Gastrocnemius medialis (tissue), 4 donors: ENCODE measurements around the gene KLF7. TPM values are rescaled to one million over a fixed set of nuclear protein-coding genes. Genes with fewer than 3 reads are reported as not detected.

Source experiments
- ATAC-seq, 2 donors: fragments of 150-250 bp; one replicate each; pipeline ENCODE4 v1.9.1; 2016
- DNase-seq, 2 donors: peaks; one replicate each; pipeline ENCODE4 v3.0.0-alpha.2; 2019
- H3K27ac ChIP-seq, 4 donors: fragments of 200-600 bp; sonication (generic); 1 replicate in 1 of 4; 2 replicates in 3 of 4; pipeline ENCODE4 v1.5.1; 2016 to 2018; ENCODE audit warnings: mild to moderate bottlenecking in 2 of 4, moderate library complexity in 1 of 4
- H3K27me3 ChIP-seq, 3 donors: fragments of 200-600 bp; sonication (generic) in 2 of 3; 1 replicate in 1 of 3; 2 replicates in 2 of 3; pipeline versions ENCODE4 v1.5.1 to v1.6.0; 2016 to 2019; ENCODE audit warnings: mild to moderate bottlenecking in 1 of 3, moderate library complexity in 1 of 3
- H3K36me3 ChIP-seq, 2 donors: fragments of 200-600 bp; sonication (generic) in 1 of 2; one replicate each; pipeline ENCODE4 v1.5.1; 2017 to 2018
- H3K4me1 ChIP-seq, 2 donors: fragments of 200-600 bp; sonication (generic) in 1 of 2; one replicate each; pipeline ENCODE4 v1.5.1; 2016 to 2017; ENCODE audit warnings: mild to moderate bottlenecking in 2 of 2
- H3K4me3 ChIP-seq, 4 donors: fragments of 200-600 bp; sonication (generic) in 3 of 4; 1 replicate in 1 of 4; 2 replicates in 3 of 4; pipeline ENCODE4 v1.5.1; 2016 to 2019; ENCODE audit warnings: mild to moderate bottlenecking in 2 of 4
- H3K9me3 ChIP-seq, 3 donors: fragments of 200-600 bp; sonication (generic) in 2 of 3; 1 replicate in 1 of 3; 2 replicates in 2 of 3; pipeline ENCODE4 v1.5.1; 2016 to 2019
- CTCF ChIP-seq, 5 experiments: fragments of 450-650 bp in 3 of 5; fragments of 200-600 bp in 2 of 5; sonication (generic) in 2 of 5; IDR thresholded peaks in 4 of 5; conservative IDR thresholded peaks in 1 of 5; 1 replicate in 4 of 5; 2 replicates in 1 of 5; pipeline ENCODE4 v1.5.1; 2016 to 2019; ENCODE audit warnings: antibody characterized with exemption in 5 of 5, mild to moderate bottlenecking in 3 of 5, moderate library complexity in 3 of 5
- POLR2A ChIP-seq, 2 donors: fragments of 450-650 bp; IDR thresholded peaks; one replicate each; pipeline ENCODE4 v1.6.1; 2017; ENCODE audit warnings: antibody characterized with exemption in 2 of 2, mild to moderate bottlenecking in 2 of 2, moderate library complexity in 2 of 2
- in situ Hi-C, 4 donors: fragments of 200-750 bp; cut with MboI; loops; one replicate each; pipeline versions ENCODE4 v1.15.0 to v1.8.0; 2017; ENCODE audit warnings: low sequenced_read_pairs in 4 of 4
- intact Hi-C: fragments of 100-400 bp; cut with DNase I; formaldehyde crosslinking; loops from one replicate; pipeline ENCODE4 v1.15.1; 2023; ENCODE audit warnings: low total_unique reads
- total RNA-seq, 4 donors: library from RNA; depleted of rRNA; stranded (reverse); fragments of >200 nt; gene quantifications; one replicate each; pipeline versions ENCODE4 v1.1.0 to v1.2.3, GENCODE V29; 2016

KLF7 gene
- total RNA-seq, 4 donors from 2014 or later = 6.8 to 12.0 (median 7.6) TPM

- DNase-seq (no peak), ATAC-seq (no peak)
- no peak for TF ChIP-seq CTCF (IDR thresholded peaks at IDR 0.05 in 4 of 5, conservative IDR thresholded peaks at IDR 0.05 in 1 of 5)
- TF ChIP-seq POLR2A (IDR thresholded peaks at IDR 0.05) = no peak
- in situ Hi-C loops = no loop called here
- H3K27me3 ChIP-seq = no peaks in the 10 kb centered on the region
- no peaks in the 10 kb centered on the region for H3K36me3 ChIP-seq
- H3K4me3 ChIP-seq = no peak overlapping the region
- H3K9me3 ChIP-seq = no peaks in the 10 kb centered on the region
- H3K4me1 ChIP-seq = peaks cover 5% of the 10 kb centered on the region in 2 donors
- H3K27ac ChIP-seq = no peak overlapping the region
- intact Hi-C loops = loop anchor here (5.0 to 10.0 kb wide), 2 partner anchors 122 to 289 kb away; partner anchors contain the start of gene KLF7
Measured at GRCh38 chr2:207045531-207045930, 120.2 kb downstream of the KLF7 start.

GRCh38 chr2:207044379-207045362 lies 121.1 kb downstream of the KLF7 start:
- Histone ChIP-seq H3K4me1 (peaks cover 5 to 8% of the 10 kb centered on the region in 2 donors), H3K4me3 (no peak overlapping the region), H3K27ac (no peak overlapping the region), H3K36me3 (no peaks in the 10 kb centered on the region), H3K9me3 (no peaks in the 10 kb centered on the region), H3K27me3 (no peaks in the 10 kb centered on the region)
- in situ Hi-C loops (no loop called here), intact Hi-C loops (loop anchor here (5.0 to 10.0 kb wide), 2 partner anchors 123 to 290 kb away; partner anchors contain the start of gene KLF7)
- TF ChIP-seq CTCF (IDR thresholded peaks at IDR 0.05 in 4 of 5, conservative IDR thresholded peaks at IDR 0.05 in 1 of 5) (no peak), POLR2A (IDR thresholded peaks at IDR 0.05) (no peak)
- ATAC-seq = no peak
- no peak for DNase-seq

GRCh38 chr2:207042841-207043240 lies 122.9 kb downstream of the KLF7 start:
- ATAC-seq = no peak
- Histone ChIP-seq H3K27me3 (no peaks in the 10 kb centered on the region), H3K4me1 (peaks cover 5 to 8% of the 10 kb centered on the region in 2 donors), H3K27ac (no peak overlapping the region), H3K9me3 (no peaks in the 10 kb centered on the region), H3K4me3 (no peak overlapping the region), H3K36me3 (no peaks in the 10 kb centered on the region)
- TF ChIP-seq CTCF (IDR thresholded peaks at IDR 0.05 in 4 of 5, conservative IDR thresholded peaks at IDR 0.05 in 1 of 5) = no peak
- no peak for TF ChIP-seq POLR2A (IDR thresholded peaks at IDR 0.05)
- intact Hi-C loops = loop anchor here (10.0 kb wide), 1 partner anchor 292 kb away; no protein-coding TSS in a partner anchor
- no peak for DNase-seq
- in situ Hi-C loops = no loop called here

GRCh38 chr2:207041786-207042554 lies 123.8 kb downstream of the KLF7 start:
- H3K4me3 ChIP-seq = peak overlapping the region in 3 of 4 donors; percentile 27 to 32 (median 31)
- no peak for TF ChIP-seq CTCF (IDR thresholded peaks at IDR 0.05 in 4 of 5, conservative IDR thresholded peaks at IDR 0.05 in 1 of 5)
- no peak for TF ChIP-seq POLR2A (IDR thresholded peaks at IDR 0.05)
- peaks cover 4 to 8% of the 10 kb centered on the region in 2 donors for H3K4me1 ChIP-seq
- H3K36me3 ChIP-seq = no peaks in the 10 kb centered on the region
- in situ Hi-C loops = no loop called here
- H3K27ac ChIP-seq = peak overlapping the region in 2 of 4 donors; percentile 21 to 29
- ATAC-seq = no peak
- intact Hi-C loops = loop anchor here (10.0 kb wide), 1 partner anchor 293 kb away; no protein-coding TSS in a partner anchor
- DNase-seq = no peak
- no peaks in the 10 kb centered on the region for H3K27me3 ChIP-seq
- no peaks in the 10 kb centered on the region for H3K9me3 ChIP-seq
